GM21528 (cell line): ENCODE results near the gene TPM2.
"Not testable (repeated sequence)": the region's sequence is repeated elsewhere in the genome, so short reads cannot be mapped to it uniquely, and the experiment has no call there.

Experiments
- ATAC-seq: cut with Tn5 transposase; IDR thresholded peaks from one replicate; pipeline ENCODE4 v1.9.1; 2021; ENCODE audit warnings: mild to moderate bottlenecking, moderate library complexity; ENCODE audit not compliant: unreplicated experiment, low FRiP score

The TPM2 gene

DNA sequence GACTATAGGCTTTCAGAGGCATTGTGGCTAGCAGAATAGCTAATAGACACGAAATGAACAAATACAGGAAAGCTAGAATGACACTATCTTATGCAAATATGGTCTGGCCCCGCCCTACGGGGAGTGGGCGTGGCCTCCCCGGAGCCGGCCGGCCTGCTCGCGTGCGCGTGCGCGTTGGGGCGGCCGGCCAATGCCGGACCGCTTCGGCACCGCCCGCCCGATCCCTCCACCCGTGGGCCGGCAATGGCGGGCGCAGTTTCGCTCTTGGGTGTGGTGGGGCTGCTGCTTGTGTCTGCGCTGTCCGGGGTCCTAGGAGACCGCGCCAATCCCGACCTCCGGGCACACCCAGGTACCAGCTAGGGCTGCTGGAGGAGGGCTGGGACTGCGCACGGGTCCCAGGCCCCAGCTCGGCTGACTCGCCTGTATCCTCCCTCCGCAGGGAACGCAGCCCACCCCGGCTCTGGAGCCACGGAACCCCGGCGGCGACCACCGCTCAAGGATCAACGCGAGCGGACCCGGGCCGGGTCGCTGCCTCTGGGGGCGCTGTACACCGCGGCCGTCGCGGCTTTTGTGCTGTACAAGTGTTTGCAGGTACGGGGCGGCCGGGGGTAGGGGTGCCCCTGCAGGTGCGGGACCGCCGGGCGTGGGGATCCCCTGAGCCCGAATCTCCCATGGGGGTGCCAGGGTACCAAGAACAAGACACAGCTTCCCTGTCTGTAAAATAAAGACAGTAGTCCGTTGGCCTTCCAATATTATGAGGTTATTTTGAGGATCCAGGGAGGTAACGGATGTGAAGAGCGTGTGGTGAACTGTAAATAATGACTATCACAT is 31.4 kb downstream of the TPM2 start, which contains the start of gene CCDC107:
CCDC107 (plus strand) TSS at position 156 of the 831 bp plus-strand sequence; CDS start at position 244, 88 bp downstream.
- ATAC-seq = peak; percentile 54

DNA sequence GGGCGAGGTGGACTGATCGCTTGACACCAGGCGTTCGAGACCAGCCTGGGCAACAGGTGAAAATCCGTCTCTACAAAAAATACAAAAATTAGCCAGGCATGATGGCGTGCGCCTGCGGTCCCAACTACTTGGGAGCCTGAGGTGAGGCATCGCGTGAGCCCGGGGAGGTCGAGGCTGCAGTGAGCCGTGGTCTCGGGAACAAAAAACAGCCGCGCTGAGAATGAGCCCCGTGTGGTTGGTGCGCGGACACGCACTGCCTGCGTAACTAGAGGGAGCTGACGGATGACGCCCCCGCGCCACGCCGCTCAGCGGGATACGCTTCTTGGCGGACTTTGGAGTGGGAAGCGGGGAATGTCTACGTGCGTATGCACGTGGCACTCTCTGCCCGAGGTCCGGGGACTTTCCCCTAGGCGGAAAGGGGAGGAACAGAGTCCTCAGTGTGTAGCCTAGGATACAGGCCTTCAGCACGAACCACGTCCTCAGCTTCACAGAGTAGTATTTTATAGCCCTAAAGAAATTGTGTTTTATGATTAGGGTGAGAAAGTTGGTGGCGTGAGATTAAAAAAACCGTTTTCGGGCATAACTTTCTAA is 32.1 kb downstream of the TPM2 start, which contains the start of gene RMRP:
RMRP (minus strand) TSS at position 474 of the 591 bp plus-strand sequence.
- peak; percentile 86 for ATAC-seq

DNA sequence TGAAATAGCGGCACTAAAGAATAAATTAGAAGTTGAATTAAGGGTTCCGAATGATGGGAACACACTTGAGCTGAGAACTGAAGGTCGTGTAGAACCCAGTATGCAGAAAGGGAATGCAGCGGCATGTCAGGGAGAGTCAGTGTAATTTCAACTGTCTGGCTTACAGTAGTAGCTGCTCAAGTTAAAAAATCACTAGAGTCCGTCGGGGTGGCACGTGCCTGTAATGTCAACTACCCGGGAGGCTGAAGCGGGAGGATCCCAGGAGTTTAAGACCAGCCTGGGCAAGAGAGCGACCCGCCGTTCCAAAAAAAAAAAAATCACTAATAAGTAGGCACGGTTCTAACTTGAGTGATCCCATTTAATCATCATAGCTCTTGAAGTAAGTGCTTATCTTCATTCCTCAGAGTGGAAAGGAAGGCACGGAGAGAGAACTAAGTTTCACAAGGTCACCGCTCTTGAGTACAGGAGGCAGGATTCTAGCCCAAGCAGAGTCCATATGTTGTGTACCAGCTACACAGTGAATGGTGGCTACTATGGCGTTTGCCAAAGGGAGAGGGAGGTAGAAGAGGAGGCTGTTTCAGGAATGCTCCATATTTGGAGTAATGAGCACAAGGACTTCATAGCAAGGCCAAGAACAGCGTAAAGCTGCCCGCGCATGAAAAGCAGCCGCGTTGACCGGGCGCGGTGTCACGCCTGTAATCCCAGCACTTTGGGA is 32.7 kb downstream of the TPM2 start:
- ATAC-seq = no peak

DNA sequence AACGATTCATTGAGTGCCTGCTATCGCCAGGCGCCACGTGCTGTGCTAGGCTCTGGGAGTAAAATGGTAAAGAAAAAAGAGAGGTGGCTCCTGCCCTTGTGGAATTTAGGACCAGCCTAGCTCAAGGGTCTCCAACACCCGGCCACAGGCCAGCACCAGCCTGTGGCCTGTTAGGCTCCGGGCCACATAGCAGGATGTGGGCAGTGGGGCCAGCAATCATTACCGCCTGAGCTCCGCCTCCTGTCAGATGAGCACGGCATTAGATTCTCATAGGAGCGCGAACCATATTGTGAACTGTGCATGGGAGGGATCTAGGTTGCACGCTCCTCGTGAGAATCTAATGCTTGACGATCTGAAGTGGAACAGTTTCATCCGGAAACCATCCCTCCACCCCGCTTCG is 33.4 kb downstream of the TPM2 start:
- ATAC-seq = no peak

DNA sequence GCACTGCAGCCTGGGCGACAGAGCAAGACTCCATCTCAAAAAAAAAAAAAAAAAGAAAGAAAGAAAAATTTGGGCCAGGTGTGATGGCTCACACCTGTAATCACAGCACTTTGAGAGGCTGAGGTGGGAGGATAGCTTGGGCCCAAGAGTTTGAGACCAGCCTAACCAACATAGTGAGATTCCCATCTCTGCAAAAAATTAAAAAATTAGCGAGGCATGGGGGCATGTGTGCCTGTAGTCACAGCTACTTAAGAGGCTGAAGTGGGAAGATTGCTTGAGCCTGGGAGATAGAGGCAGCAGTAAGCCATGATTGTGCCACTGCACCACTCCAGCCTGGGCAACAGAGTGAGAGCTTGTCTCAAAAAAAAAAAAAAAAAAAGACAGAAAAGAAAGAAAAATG is 36.1 kb downstream of the TPM2 start:
- no peak for ATAC-seq

DNA sequence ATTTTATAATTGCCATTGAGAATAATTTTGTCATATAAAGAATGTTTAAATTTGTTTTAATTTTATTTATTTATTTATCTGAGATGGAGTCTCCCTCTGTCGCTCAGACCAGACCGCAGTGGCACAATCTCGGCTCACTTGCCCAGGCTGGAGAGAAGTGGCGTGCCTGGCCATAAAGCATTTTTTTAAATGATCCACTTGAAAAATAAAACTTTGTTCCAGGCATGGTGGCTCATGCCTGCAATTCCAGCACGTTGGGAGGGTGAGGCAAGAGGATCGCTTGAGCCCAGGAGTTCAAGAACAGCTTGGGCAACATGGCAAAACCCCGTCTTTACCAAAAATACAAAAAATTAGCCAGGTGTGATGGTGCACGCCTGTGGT is 36.9 kb downstream of the TPM2 start:
- no peak for ATAC-seq

DNA sequence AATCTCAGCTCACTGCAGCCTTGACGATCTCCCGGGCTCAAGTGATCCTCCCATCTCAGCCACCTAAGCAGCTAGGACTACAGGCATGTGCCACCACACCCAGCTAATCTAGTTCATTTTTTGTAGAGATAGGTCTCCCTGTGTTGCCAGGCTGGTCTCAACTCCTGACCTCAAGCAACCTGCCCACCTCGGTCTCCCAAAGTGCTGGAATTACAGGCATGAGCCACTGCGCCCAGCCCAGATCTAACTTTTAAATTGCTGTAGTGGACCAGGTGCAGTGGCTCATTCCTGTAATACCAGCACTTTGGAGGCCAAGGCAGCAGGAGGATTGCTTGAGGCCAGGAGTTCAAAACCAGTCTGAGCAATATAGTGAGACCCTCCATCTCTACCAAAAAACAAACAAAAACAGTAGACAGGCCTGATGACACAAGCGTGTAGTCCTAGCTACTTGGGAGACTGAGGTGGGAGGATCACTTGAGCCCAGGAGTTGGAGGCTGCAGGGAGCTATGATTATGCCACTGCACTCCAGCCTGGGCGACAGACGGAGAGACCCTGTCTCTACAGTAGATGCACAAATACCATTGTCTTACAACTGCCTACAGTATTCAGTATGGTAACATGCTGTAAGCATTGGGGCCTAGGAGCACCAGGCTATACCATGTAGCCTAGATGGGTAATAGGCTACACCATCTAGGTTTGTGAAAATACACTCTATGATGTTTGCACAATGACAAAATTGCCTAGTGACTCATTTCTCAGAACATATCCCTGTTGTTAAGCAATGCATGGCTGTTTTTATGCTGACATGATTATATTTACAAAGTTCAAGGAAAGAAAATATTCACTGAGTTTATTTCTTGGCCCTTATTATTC is 37.5 kb downstream of the TPM2 start:
- ATAC-seq = no peak

DNA sequence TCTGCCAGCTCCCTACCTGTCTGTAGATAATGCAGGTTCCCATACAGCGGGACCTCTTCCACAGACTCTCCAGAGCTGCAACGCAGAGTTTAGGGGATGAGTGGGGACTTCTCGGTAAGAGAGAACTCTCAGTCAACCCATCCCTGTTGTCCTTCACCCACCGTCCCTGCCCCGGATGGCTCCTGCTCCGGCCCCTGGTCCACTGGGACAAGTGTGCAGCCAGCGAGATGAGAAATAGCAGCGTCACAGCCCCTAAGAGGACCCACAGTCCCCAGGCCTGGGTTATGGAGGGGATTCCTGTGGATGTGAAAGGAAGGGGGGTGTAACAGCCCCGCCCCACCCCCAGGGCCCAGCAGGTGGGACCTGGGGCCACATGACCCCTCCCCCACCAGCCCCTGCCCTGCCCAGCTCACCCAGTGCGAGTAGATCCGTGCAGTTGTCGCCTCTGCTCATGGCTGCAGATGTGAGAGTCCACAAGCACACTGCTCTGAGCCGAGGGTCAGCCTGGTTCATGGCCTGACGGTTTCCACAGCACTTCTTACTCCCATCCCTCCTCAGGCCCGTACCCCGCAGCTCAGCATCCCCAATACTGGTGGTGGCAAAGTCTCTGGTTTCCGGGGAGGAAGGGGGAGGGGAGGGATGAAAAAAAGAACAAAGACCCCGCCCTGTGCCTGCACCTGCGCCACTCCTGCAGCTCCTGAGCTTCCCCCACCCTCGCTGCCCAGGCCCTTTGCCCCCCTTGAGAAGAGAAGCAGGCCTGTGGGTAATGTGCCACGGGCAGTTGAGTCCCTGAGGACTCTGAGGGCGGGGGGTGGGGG is 39.2 kb downstream of the TPM2 start, which contains the start of gene SIT1:
SIT1 (minus strand) TSS at position 591 of the 818 bp plus-strand sequence; CDS start at position 513, 78 bp downstream.
- ATAC-seq = no peak

DNA sequence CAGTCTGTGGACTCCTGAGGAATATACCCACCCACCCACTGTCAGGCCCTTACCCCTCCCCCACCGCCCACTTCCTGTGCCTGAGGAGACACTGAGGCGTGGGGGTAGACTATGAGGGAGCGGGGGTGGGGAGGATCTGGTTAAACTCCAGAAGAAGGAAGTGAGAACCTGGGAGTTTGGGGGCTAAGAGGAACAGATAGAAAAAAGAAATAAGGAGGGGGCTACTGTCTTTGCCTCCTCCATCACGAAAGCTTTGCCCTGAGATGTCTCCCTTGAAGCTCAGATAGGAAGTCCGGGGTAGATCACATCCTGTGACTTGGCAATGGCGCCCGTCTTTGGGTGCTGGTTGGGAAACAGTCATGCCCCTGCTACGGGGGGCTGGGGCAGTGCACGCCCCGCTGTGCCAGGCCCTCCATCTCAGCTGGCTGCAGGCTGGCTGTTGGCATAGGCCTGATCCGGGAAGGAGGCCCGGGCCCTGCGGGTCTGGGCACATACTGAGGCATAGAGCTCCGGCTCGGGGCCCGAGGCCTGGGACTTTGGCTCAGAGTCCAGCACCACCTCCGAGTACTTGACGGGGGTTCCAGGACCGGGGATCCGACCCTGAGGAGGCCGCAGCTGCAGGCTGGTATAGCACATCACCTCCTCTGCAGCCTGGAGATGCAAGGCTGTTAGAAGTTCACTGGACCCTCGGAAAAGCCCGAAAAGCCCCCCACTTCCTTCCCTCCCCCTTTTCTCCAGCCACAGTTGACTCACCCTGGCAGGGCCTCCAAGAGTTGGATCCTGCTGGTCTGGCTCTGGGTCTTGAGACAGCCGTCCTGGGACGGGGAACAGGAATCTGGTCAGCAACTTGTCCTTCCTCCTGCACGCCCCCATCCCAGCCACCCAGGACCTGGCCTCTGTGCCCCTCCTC is 40.0 kb downstream of the TPM2 start:
- no peak for ATAC-seq

DNA sequence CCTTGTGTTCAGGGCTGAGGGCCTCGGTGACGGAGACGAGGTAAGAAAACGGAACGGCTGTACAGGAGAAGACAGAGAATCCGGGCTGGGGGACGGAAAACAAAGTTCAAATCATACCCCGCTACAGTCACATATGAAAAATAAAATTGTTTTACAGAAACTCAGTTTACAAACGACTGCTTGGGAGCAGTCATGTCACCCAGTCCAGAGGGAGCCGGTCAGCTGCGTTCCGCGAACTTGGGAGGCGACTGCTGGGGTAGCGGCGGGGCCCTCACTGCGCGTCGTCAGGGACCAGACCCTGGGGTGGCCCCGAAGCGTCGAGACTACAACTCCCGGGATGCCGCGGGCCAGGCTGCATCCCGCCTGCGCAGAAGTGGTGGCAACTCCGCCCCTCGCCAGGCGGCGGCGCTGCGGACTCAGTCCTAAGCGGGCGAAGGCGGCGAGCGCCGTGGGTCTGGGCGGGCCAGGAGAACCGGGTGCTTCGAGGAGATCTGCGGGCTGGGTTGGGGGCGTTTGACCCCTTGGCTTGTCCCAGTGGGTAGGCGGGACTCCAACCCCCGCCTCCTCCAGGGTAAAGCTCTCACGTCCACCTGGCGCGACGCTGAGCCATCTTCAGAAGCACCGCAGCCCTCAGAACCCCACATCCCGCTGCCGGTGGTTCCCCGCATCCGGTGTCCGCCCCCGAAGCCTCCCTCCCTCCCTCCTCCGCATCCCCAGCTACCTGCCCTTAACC is 43.0 kb downstream of the TPM2 start:
- ATAC-seq = peak; percentile 80

DNA sequence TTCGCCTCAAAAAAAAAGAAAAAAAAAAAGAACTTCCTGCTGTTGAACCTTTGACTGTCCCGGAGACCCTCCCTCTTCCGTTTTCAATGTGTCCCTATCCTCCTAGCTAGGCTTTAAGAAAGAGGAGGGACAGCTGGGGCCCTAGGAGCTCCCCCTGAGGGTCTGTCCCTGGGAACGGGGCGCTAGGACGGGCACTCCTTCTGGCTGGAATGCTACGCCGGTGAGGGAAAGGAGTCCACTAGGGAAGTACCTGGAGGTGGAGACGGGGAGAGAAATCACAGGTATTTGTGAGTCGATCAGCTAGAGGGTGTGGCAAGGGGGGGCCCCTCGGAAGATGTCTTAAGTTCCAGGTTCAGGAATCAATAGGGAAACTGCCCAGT is 43.6 kb downstream of the TPM2 start:
- ATAC-seq = peak; percentile 3

DNA sequence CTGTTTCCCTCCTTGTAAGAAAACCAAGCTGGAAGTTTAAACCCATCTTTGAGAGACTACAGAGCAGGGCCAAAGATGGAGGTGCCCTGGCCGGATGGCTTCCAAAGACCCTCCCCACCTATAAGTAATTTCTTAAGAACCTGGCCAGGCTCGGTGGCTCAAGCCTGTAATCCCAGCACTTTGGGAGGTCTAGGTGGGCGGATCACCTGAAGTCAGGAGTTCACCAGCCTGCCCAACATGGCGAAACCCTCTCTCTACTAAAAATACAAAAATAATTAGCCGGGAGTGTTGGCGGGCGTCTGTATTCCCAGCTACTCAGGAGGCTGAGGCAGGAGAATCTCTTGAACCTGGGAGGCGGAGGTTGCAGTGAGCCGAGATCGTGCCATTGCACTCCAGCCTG is 44.0 kb downstream of the TPM2 start:
- ATAC-seq = not testable (repeated sequence)

DNA sequence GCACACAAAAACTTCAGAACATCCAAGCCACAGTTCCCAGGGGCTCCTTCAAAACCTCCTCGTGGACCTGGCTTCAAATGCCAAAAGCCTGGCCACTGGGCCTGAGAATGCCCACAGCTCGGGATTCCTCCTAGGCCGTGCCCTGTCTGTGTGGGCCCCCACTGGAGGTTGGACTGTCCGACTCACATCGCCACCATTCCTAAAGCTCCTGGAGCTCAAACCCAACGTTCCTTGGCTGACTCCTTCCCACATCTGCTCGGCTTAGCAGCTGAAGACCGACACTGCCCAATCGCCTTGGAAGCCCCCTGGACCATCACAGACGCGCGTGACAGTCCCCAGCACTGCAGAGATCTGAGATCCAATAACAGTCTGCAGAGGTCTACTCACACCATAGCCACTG is 46.7 kb downstream of the TPM2 start:
- no peak for ATAC-seq

DNA sequence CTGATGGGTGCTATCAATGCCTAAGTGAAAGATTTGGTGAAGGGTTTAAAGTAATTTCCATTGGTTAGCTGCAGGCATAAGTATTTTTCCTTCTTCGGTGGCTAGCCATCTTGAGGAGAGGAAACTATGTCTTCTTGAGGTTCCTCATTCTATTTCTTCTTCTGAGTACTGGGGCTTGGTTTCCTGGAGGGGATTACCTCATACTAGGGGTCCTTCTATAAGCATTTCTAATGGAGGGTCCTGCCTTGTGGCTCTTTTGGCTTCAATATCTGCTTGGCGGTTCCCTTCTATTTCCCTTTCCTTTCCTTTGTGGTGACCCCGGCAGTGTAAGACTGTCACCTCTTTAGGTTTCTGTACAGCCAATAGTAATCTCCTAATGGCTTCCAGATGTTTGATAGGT is 48.2 kb downstream of the TPM2 start:
- not testable (repeated sequence) for ATAC-seq

DNA sequence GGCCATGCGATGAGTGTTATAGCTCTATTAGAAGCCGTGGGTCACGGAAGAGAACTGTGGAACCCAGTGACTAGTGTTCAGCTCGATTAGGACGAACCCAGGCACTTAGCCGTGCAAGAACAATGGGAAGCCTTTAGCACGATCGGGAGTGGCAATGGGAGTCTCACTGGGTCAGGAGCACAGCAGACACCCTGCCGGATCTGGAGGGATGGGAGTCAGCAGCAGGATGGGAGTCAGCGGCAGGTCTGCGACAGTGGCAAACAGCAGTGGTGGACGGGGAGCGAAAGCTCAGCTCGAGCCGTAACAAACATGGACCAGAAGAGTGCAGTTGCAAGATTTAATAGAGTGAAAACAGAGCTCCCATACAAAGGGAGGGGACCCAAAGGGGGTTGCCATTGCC is 49.3 kb downstream of the TPM2 start:
- ATAC-seq = not testable (repeated sequence)

DNA sequence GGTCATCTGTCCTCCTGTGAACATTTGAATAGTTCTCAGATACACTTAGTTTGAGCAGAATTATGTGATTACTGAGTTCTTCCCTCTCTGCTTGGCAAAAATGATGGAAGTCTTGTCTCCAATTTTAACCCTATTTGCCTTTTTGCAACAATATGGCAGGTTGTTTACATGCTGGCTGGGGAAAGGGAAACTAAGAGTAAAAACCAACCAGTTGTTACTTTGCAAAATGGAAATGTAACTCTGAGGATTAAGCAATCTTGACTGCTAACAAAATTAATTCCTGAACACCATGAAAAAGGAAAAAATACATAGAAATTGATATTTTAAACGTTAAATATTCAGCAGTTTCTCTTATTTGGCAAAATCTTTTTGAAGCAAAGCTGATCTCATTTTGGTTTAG is 50.1 kb downstream of the TPM2 start:
- ATAC-seq = no peak

DNA sequence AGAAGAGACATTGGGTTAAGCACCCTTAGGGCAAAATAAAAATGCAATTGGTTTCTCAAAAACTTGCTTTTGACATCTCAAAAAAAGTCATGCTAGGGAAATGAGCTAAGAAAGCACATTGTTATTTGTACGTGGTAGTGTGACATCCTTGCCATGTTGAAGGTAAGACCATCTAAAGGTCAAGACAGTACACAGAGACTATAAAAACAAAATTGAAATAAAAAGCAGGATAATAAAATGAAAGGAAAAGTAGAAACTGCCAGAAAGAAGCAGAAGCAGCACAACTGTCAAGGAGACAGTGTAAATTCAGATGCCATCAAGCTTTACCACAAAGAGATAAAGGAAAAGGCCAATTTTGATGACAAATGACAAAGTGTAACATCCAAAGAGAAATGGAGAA is 50.5 kb downstream of the TPM2 start:
- ATAC-seq = not testable (repeated sequence)

DNA sequence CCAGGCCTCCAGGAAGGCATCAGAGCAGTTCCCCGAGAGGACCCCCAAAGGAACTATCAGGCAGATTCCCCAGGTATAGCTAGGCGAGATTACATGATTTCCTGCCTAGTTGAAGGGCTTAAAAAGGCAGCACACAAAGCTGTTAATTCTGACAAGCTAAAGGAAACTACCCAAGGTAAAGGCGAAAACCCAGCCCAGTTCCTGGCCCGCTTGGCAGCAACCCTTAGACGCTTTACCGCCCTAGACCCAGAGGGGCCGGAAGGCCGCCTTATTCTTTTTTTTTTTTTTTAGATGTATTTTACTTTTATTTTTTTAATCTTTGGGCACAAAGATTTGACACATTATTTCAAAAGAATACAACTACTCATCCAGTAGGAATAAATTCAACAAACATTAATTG is 51.0 kb downstream of the TPM2 start:
- not testable (repeated sequence) for ATAC-seq
